EL (cell line): ENCODE data around the gene RTN4RL1.

Experiments used
- DNase-seq: peaks from one replicate; pipeline ENCODE4 v3.0.0-alpha.2; 2016

Gene RTN4RL1

GRCh38 chr17:2025220-2025621, at the start of gene RTN4RL1:
Gene RTN4RL1, minus strand, starts transcription at chr17:2025334. Its CDS starts 469 bp downstream, at chr17:2024865.
- peak; percentile 76 for DNase-seq

- DNase-seq = no peak
Observed at GRCh38 chr17:2074919-2075318, 49.8 kb upstream of the RTN4RL1 start.

- peak; percentile 91 for DNase-seq
Observed at GRCh38 chr17:2071455-2072281, 46.5 kb upstream of the RTN4RL1 start.

GRCh38 chr17:2071024-2071385, 45.9 kb upstream of the RTN4RL1 start:
- DNase-seq = no peak

- no peak for DNase-seq
Observed at GRCh38 chr17:2070241-2071023, 45.3 kb upstream of the RTN4RL1 start.

- DNase-seq = peak; percentile 82
Observed at GRCh38 chr17:2068519-2069051, 43.5 kb upstream of the RTN4RL1 start.

- DNase-seq = peak; percentile 94
Observed at GRCh38 chr17:2068031-2068518, 42.9 kb upstream of the RTN4RL1 start.

- peak; percentile 71 for DNase-seq
Observed at GRCh38 chr17:2067608-2068024, 42.5 kb upstream of the RTN4RL1 start.

- DNase-seq = no peak
Observed at GRCh38 chr17:2067048-2067561, 42.0 kb upstream of the RTN4RL1 start.

GRCh38 chr17:2065949-2066400, 40.8 kb upstream of the RTN4RL1 start:
- DNase-seq = no peak

GRCh38 chr17:2064980-2065785, 40.0 kb upstream of the RTN4RL1 start:
- DNase-seq = peak; percentile 83

- DNase-seq = peak; percentile 56
Observed at GRCh38 chr17:2064520-2064971, 39.4 kb upstream of the RTN4RL1 start.

- DNase-seq = no peak
Observed at GRCh38 chr17:2064147-2064489, 39.0 kb upstream of the RTN4RL1 start.

GRCh38 chr17:2063261-2064146, 38.4 kb upstream of the RTN4RL1 start:
- no peak for DNase-seq

GRCh38 chr17:2062571-2063183, 37.5 kb upstream of the RTN4RL1 start:
- DNase-seq = peak; percentile 59

- DNase-seq = no peak
Observed at GRCh38 chr17:2061441-2061958, 36.4 kb upstream of the RTN4RL1 start.

- DNase-seq = no peak
Observed at GRCh38 chr17:2060681-2061440, 35.7 kb upstream of the RTN4RL1 start.

- no peak for DNase-seq
Observed at GRCh38 chr17:2060385-2060658, 35.2 kb upstream of the RTN4RL1 start.

GRCh38 chr17:2059547-2060384, 34.6 kb upstream of the RTN4RL1 start:
- DNase-seq = no peak
